HG03066 (cell line): ENCODE measurements around the gene TMEM140.

Experiments
- ATAC-seq: cut with Tn5 transposase; IDR thresholded peaks from one replicate; pipeline ENCODE4 v1.9.1; 2021; ENCODE audit warnings: low read depth; ENCODE audit not compliant: unreplicated experiment

The TMEM140 gene

DNA sequence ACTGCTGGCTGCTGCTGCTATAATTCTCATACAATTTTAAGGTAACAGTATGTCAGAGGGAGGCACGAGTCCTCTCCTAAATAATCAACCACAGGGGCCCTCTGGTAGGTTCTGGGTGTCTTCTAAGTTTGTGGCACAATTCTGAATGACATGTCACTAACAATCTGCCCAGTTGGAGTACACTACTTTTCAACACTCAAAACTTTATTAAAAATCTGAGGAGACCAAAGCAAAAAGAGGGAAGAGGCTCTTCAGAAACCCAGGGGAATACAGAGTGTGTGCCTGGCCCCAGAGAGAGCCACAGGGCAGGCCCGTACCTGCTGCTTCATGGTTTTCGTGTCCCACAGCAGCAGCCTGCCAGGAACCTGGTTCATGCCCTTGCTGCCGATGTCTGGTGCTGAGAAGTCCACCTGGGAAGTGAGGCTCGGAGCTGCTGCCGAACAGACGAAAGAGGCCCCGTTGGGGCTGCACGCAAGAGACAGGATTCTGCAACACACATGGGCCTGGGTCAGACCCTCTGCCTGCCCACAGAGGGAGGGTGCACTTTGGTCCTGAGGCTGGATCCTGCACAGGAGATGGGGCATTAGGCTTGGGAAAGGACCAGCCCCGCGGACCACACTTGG lies 45.2 kb downstream of the TMEM140 start:
- ATAC-seq, result no peak

DNA sequence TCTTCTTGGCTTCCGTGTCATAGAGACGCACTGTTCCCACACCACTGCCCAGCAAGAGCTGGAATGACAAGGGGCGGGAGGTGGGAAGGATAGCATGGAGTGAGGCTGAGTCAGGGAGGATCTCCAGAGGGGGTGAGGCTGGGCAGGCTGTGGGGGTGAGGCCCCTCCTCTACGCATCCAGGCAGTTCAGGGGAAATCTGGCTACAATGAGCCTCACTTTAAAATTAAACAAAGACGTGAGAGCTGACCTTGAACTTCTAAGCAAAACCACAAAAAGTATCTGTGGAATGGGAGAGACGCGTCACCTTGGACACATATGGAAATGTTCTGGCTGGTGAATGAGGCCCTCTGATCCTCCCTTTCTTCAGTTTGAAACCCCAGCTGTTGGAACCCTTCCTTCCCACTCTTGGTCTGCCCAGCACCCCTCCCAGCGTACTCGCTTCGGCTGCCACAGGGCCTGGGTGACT lies 45.8 kb downstream of the TMEM140 start:
- no peak for ATAC-seq

DNA sequence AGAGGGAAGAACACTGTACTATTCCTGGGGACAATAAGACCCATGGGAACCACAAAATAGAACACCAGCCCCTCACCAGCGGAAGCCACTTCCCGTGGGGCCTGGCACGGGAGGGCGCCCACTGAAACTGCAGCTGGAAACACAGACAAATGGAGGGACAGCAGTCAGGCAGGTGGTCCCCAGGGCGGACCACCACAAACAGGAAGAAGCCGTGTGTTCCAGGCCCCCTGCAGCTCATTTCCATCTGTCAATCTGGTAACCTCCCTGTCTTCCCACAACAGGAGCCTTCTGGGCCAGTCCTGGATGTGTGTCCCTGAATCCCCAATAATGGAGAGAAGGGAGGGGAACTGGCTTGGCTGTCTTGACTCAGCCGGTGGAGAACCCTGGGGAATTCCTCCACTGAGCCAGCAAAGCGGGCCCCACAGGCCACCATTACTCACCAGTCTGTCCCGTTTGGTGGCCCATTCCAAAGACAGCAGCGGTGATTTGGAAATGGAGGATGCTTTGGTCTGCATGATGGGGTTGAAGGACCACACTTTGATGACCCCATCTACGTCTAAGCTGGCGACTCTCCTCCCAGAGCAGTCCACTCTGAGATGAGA lies 46.7 kb downstream of the TMEM140 start:
- no peak for ATAC-seq

DNA sequence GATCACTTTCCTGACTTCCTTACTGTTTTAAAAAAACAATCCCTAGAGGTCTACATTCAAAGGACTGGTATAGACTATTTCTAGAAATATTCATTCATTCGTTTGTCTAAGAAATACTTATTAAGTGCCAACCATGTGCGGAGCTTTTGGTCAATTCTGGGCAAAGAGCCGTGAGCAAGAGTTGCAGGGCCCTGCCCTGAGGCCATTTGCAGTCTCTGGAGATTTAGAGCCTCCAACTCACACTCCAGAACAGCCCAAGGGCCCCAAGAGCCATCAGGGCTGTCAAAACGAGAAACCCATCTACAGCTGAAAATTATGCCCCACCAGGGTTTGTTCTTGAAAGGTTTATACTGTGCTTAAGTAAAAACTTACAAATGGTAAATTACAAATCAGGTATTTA lies 47.3 kb downstream of the TMEM140 start:
- no peak for ATAC-seq

DNA sequence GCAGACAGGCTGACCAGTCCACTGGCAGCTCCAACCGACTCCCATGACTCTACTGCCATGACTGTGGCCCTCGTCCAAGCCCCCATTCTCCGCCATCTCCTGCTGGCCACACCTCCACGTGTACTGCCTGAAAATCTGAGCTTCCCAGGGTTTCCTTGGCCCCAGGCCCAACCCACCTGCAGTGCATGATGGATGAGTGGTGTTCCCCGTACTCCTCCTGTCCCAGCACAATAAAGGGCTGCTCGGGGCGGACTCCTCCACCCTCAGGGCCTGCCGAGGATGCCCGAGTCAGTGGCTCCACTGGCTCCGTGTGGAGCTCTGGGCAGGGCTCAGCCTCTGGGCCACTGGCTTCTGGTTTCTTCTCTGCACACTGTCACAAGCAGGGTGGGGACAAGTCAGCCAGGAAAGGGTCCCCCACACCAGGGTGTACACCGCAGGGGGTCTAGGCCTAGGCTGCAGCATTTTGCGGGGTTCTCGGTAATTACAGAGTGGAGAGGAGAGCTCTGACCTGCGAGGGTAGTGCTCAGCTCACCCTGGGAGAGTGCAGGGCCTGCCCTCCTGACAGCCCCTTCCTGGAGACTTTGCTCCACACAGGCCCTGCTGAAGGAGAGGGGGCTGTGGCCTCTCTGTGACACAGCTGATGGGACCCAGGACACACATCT lies 48.2 kb downstream of the TMEM140 start:
- ATAC-seq, result no peak

DNA sequence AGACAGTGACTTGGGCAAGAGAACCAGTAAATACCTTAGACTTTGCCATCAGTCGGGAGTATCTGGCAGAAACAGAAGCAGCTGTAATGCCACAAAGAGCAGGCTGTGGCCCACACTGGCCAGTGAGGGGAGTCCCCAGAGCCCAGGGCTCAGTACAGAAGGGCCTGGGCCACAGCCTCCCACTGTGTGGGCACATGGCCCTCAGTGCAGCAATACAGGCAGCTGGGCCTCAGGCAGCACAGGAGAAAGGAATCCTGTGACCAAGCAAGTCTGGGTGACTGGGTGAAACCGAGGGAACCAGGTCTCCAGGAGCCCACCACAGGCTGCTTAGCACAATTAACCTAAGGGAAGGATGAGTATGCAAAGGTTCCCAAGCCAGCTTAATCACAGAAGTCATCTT lies 49.5 kb downstream of the TMEM140 start:
- no peak for ATAC-seq

DNA sequence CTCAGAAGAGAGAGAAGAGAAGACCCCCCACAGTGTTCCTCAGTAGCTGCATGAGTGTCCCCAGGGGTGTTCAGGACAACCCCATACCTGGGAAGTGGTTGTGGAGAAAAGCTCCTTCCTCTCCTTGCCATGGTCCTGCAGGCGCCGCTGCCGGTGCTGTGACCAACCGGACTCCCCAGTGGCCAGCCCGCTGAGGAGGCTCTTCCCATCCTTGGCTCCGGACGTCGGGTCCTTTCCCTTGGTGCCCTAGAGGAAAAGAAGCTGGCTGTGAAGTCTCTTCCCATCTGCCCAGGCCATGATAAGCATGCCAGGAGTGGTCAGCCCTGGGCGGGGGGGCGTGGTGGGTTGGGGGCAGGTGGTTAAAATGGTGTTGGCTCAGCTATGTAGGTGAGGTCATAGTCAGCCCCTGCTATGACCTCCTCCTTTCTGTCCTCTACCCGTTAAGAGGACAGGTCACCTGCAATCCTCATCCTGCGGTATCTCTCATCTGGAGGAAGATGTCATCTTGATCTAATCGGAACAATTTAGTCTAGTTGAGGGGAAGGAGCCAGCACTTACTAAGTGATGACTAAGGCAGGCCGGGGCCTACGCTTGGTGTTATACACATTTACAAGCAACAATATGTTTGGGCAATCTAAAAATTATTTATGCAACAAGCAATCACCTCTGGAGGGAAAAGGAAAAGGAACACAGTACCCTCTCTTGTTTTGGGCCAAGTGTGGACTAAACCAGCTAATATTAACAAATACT lies 50.2 kb downstream of the TMEM140 start:
- ATAC-seq, result no peak

DNA sequence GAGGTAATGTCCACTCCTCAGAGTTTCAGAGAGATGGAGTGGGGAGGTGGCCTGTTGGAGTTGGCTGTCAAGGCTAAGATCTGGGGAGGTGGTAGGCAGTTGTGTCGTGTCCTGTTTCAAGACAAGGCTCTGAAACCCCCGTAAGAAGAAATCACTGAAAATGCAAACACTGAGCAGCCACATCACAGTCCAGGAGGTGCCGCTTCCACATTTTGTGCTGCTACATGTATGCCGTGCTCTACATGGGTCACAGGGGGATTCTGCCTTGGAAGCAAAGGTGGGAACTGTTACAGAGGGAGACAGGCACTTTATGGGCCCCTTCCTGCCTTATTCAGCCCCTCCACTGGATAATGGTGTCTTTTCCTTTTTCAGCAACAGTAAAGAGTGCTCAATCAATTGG lies 51.6 kb downstream of the TMEM140 start:
- no peak for ATAC-seq

DNA sequence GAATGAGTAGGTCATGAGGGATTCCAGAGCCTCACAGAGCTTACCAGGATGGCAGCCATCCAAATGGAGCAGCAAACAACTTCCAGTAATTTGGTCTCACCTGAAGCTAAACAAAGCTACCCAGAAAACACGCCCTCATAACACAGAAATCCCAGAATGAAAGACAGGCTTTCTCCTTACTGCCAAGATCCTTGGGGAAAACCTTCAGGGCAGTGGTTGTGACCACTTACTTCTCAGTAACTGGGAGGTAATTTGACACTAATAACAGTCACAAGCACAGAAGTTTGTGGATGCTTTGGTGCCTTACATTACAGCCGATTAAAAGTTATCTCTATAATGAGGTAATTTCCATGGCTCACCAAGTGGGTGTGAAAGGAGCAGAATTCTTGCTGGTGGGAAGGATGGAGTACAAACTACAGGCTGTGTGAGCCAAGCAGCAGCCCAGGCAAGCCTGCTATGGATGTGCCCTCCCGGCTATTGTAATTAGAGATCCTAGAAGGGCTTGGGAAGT lies 53.0 kb downstream of the TMEM140 start:
- ATAC-seq, result no peak

DNA sequence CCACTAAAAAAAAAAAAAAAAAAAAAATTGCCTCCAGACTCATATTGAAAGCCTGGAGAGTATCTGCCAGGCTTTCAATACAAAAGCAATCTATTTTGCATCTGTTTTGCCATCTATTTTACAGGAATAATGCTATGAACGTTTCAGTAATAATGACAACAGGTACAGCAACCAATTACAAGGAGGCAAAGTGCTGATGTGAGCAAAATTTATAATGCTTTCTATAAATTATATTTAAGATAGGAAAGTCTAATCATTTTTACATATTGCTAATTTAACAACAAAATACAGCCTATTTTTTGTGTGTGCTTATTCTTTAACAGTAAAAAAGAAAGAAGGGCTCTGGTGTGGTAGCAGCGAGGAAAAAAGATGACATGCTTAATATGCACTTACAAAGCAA lies 53.5 kb downstream of the TMEM140 start:
- no peak for ATAC-seq

DNA sequence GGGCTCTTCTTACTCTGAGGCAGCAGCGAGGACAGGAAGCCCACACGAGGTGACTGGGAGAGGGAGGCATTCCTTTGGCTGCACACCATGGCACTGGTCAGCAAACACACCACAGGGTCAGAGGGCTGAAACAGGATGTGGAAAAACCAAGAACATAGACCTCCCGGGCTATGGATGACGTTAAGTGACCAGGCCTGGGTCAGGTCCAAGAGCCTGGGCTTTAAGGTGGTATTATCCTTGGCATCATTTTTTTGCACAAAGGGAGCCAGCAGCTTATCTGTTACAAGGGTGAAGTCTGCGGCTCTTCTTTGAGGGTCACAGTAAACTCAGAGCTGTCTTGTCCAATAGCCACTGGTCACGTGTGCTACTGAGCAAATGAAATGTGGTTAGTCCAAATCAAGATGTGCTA lies 56.5 kb downstream of the TMEM140 start:
- no peak for ATAC-seq

DNA sequence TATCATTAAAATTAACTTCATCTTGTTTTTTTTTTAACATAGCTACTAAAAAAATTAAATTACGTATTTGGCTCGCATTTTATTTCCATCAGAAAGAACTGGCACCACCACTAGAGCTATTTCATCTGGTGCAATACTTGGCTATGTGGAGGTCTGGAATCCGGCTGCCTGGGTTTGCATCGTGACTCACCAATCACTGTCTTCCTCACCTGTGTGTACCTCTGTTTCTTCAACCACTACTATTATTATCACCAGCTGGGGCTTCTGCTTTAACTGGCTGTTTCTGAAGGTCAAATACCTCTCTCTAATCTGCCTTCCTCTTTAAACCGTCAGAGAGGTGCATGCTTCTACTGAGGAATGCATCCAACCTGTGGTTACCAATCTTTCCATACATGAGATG lies 57.0 kb downstream of the TMEM140 start:
- ATAC-seq, result no peak

DNA sequence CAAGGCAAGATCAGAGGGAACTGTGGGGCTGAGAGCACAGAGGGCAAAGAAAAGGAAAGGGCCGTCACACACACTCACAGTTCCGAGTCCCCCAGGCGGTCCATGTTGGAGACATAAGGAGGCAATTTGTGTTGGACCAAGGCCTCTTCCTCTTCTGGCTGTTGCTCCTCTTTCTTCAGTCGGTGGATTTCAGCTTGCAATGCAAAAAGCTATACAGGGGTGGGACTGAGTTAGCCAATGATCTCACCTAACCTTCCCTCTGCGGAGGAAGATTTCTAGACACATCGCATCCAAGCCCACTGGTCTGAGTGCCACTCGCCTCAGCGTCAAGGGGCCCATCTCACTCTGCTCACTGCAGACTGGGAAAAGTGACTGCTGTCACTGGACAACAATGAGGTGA lies 58.0 kb downstream of the TMEM140 start:
- no peak for ATAC-seq

DNA sequence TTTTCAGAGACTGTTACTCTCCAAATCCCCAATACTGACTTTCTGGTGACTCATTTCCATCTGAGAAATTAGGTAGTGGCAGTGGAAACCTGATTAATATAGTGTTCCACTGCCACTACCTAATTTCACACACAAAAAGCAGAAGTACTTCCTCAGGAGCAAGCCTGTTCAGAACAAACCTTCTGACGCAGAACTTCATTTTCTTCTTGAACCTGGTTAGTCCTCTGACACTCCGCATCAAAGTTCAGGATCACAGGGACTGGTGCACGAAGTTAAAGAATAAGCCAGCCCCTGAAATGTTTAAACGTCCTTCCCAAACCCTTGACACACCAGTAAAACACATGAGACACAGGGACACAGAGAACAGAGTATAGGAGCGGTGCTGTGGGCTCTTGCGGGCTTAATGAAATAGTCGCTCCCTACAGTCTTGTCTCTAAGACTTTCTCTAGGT lies 59.1 kb downstream of the TMEM140 start:
- ATAC-seq, result peak; percentile 29

DNA sequence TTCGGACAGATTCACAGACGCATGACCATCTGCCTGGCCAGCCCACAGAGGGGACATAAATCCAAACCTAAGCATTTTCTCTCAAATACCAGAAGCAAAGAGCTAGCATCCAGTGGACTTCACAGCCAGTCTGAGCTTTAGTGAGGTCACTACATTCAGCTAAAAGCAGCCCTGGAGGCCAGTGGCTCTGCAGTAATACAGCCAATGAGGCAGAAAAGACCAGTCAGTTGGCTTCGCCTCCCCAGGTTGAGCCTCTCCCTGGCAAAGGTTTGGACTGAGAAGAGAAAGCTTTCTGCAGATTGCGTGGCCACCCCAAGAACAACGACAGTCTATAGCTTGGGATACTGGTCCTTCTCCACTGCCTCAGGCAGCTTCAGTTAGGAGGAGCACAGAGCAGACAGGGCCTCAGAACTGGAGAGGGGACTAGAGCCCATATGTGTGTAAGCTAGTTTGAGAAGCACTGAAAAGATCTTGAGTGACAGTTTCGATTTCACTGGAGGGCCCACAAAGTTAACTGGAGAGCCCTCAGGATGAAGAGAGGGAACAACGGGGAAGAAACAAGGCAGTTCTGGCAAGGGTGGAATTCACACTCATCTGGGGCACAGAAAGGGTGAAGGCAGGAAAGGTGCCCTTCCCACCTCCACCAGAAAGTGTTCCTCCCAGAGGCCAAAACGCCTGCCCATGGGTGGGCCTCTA lies 59.7 kb downstream of the TMEM140 start:
- no peak for ATAC-seq

DNA sequence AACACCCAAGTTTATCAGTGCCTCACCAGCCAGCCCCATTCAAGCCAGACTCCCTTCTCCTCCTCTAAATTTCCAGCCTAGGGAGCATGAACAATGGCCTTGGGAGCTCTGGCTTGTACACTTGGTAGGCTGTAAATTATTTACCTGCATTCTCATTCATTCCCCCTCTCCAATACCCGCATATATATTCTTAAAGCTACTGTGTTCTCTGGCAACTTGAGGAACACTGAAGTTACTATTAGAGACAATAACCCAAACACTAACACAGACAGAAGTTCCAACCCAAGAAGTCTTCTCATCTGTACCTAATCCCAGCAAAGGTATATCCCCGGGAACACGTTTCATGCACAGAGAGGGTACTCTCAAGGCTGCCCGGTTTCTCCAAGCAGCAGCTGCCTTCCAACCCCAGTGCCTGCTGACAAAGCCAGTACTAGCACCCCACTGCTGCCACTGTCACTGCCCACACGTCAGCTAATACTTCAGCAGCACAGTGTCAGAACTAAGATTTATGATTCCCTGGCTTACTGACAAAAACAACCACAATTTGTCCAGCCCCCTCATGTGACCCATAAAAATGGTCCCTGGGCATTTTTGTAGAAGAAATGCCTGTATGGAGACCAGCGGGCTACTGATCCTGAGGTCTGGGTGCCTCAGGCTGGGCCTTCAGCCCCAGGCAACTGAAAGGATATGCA lies 60.4 kb downstream of the TMEM140 start:
- no peak for ATAC-seq

DNA sequence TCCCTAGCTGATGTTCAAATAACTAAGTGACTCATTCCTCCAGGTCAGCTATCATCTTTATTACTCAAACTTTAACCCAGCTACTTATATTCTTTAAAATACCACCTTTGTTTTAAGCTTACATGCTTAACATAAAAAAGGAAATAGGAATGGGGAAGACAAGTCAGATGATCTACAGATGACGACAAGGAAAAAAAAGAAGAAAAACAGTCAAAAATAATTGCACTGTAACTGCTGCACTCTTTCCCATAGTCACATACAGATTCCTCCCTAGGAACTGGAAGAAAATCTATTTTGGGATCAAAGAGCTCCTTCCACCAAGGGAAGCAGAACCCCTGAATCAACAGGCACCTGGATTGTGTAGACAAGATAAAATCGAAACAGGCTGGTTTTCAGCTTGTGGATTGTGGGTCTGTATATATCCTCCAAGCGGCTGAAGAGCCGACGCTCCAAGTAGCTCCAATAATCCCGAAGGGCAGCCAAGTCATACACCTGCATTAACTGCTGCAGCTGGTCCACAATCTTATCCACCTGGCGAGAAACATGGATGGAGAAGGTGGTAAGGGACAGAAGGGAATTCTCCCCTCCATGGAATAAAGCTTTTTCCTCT lies 61.5 kb downstream of the TMEM140 start:
- ATAC-seq, result no peak

DNA sequence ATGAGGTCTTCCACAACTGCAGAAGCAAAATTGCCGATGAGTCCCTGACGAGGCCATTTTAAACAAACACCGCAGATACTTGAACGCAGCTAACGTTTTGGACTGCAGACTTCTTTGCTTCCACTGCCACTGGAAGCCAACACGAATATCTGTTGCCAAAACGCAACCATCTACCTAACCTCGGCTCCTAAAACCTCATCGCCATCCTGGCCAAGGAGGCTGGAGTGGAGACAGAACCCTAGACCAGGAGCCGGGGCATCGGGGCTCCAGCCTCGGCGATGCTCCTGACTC lies 63.0 kb downstream of the TMEM140 start:
- peak; percentile 1 for ATAC-seq

DNA sequence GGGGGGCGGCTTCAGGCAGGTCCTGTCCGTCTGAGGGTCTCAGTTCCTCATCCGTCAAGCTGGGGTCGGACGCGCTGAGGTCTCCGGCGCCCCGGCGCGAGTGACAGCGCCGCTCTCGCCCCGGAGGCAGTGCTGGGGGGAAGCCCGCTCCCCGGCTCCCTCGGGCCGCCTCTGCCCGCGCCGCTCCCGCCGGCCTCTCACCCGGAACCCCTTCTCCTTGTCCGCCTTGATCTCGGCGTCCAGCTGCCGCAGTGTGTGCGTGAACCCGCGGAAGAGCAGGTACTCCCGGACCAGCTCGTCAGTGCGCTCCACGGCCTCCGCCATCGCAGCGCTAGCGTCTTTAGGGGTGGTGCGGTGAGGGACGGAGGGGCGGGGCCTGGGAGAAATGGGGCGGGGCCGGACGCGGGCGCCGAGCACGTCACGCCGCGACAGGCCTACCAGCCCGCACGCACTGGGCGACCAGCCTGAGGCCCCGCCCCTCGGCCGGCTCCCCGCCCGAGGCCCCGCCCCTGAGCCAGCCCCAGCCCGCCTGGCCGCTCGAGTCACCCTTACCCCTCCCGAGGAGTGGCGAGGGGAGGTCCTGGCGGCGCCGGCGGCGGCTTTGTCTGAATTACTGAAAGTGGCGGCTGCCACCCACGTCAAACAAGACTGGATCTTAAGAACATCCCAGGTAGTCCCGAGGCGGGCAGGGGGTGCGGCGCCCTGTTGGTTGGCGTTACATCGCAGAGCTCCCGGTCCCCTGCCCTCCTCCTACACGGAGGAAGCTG lies 63.5 kb downstream of the TMEM140 start, which contains the start of gene WDR91:
WDR91 (minus strand) TSS at position 348 of the 767 bp plus-strand sequence; CDS start at position 324, 24 bp downstream.
- peak; percentile 70 for ATAC-seq
